GM12891 (cell line): ENCODE measurements around the gene ATP2B2.
"Not testable (repeated sequence)": the region's sequence is repeated elsewhere in the genome, so short reads cannot be mapped to it uniquely, and the experiment has no call there.

Experiments
- DNase-seq: peaks from one replicate; pipeline ENCODE4 v3.0.0; 2011; ENCODE audit warnings: low spot score; ENCODE audit not compliant: insufficient read length
- FAIRE-seq: peaks from 2 replicates; lab custom pipeline; 2011; peaks lifted over from hg19 to GRCh38; lab: Jason Lieb, UNC
- PAX5 ChIP-seq: IDR thresholded peaks from 2 replicates; pipeline ENCODE4 v1.6.1; 2011; ENCODE audit warnings: low read length, moderate library complexity, mild to moderate bottlenecking; ENCODE audit not compliant: insufficient read depth, severe bottlenecking
- POLR2A ChIP-seq: IDR thresholded peaks from 2 replicates; pipeline ENCODE4 v1.6.1; 2011; ENCODE audit warnings: low read depth, low read length, control low read depth
- POLR2AphosphoS5 ChIP-seq: IDR thresholded peaks from 2 replicates; pipeline ENCODE4 v1.6.1; 2011; ENCODE audit warnings: low read depth, low read length, control low read depth
- POU2F2 ChIP-seq: IDR thresholded peaks from 2 replicates; pipeline ENCODE4 v1.6.1; 2011; ENCODE audit warnings: low read depth, mild to moderate bottlenecking, control low read depth, low read length, moderate library complexity
- SPI1 ChIP-seq: IDR thresholded peaks from 2 replicates; pipeline ENCODE4 v1.6.1; 2011; ENCODE audit warnings: low read depth, low read length, control low read depth
- TAF1 ChIP-seq: IDR thresholded peaks from 2 replicates; pipeline ENCODE4 v1.6.1; 2011; ENCODE audit warnings: low read depth, low read length, control low read depth

ATP2B2 gene

GRCh38 chr3:10309736-10310135 lies 195.7 kb downstream of the ATP2B2 start:
- no peak for DNase-seq
- TF ChIP-seq POU2F2 (no peak), POLR2A (no peak), TAF1 (no peak), SPI1 (no peak)
- no peak for FAIRE-seq

- FAIRE-seq (no peak), DNase-seq (no peak)
- TF ChIP-seq PAX5 (no peak), POLR2A (no peak), POLR2AphosphoS5 (no peak), POU2F2 (no peak)
These were observed 196.7 kb downstream of the ATP2B2 start for GRCh38 chr3:10308678-10309077.

- no peak for TF ChIP-seq SPI1
- no peak for TF ChIP-seq POLR2AphosphoS5
- no peak for TF ChIP-seq PAX5
- DNase-seq (no peak), FAIRE-seq (no peak)
These were observed 199.2 kb downstream of the ATP2B2 start for GRCh38 chr3:10306156-10306555.

GRCh38 chr3:10305331-10305902 lies 200.0 kb downstream of the ATP2B2 start:
- peak; percentile 12; the same call in 1 of the 2 replicates for TF ChIP-seq POLR2A
- TF ChIP-seq POU2F2 = no peak
- FAIRE-seq (no peak), DNase-seq (no peak)

GRCh38 chr3:10304905-10305304 lies 200.5 kb downstream of the ATP2B2 start:
- TF ChIP-seq SPI1 (no peak), TAF1 (no peak), POLR2AphosphoS5 (no peak), PAX5 (no peak), POU2F2 (no peak), POLR2A (no peak)
- FAIRE-seq = no peak
- DNase-seq = no peak

GRCh38 chr3:10303785-10304184 lies 201.6 kb downstream of the ATP2B2 start:
- DNase-seq = no peak
- TF ChIP-seq SPI1 = no peak
- TF ChIP-seq POLR2AphosphoS5 = no peak
- no peak for TF ChIP-seq POU2F2
- no peak for TF ChIP-seq PAX5
- no peak for TF ChIP-seq TAF1
- no peak for TF ChIP-seq POLR2A
- no peak for FAIRE-seq

- no peak for DNase-seq
- FAIRE-seq = no peak
- TF ChIP-seq SPI1 (no peak), PAX5 (no peak), POU2F2 (no peak), TAF1 (no peak), POLR2AphosphoS5 (no peak), POLR2A (no peak; the same call in 1 of the 2 replicates)
These were observed 202.3 kb downstream of the ATP2B2 start for GRCh38 chr3:10303105-10303504.

GRCh38 chr3:10300087-10300486 lies 205.3 kb downstream of the ATP2B2 start:
- no peak for TF ChIP-seq POLR2A
- TF ChIP-seq POU2F2 = no peak
- no peak for FAIRE-seq
- no peak for DNase-seq

- TF ChIP-seq POLR2AphosphoS5 (no peak), TAF1 (no peak), POLR2A (peak; percentile 24; the same call in 1 of the 2 replicates), POU2F2 (no peak), PAX5 (no peak)
- FAIRE-seq (no peak), DNase-seq (no peak)
These were observed 205.7 kb downstream of the ATP2B2 start for GRCh38 chr3:10299679-10300078.

GRCh38 chr3:10299175-10299574 lies 206.2 kb downstream of the ATP2B2 start:
- TF ChIP-seq PAX5 (no peak), POU2F2 (no peak), SPI1 (no peak), POLR2A (no peak), TAF1 (no peak), POLR2AphosphoS5 (no peak)

GRCh38 chr3:10298064-10298463 lies 207.3 kb downstream of the ATP2B2 start:
- not testable (repeated sequence) for DNase-seq, FAIRE-seq

More at GRCh38 chr3:10299175-10299574, 206.2 kb downstream of the ATP2B2 start:
- no peak for DNase-seq
- no peak for FAIRE-seq
